Psoas muscle (tissue), 8 donors: ENCODE measurements around the gene GARIN3. TPM values are rescaled to one million over a fixed set of nuclear protein-coding genes. Genes with fewer than 3 reads are reported as not detected.

Source experiments
- ATAC-seq, 4 donors: fragments of 200-7000 bp; cut with Tn5 transposase; one replicate each; pipeline ENCODE4 v1.9.1; 2020; ENCODE audit warnings: moderate library complexity in 3 of 4, mild to moderate bottlenecking in 2 of 4
- DNase-seq, 2 donors: peaks; one replicate each; pipeline ENCODE4 v3.0.0-alpha.2; 2020
- H3K27ac ChIP-seq: fragments of 200-600 bp; one replicate; pipeline ENCODE4 v1.8.0; 2022
- H3K27me3 ChIP-seq, 3 donors: fragments of 200-600 bp in 1 of 3; one replicate each; pipeline versions ENCODE4 v1.6.1 to v1.8.0; 2013 to 2022; ENCODE audit warnings: low read length in 2 of 3, mild to moderate bottlenecking in 2 of 3, moderate library complexity in 1 of 3; ENCODE audit not compliant: insufficient read depth in 3 of 3
- H3K36me3 ChIP-seq, 2 donors: fragments of 200-600 bp in 1 of 2; one replicate each; pipeline versions ENCODE4 v1.6.1 to v1.8.0; 2013 to 2022; ENCODE audit warnings: low read depth in 1 of 2, mild to moderate bottlenecking in 1 of 2, moderate library complexity in 1 of 2; ENCODE audit not compliant: insufficient read depth in 1 of 2
- H3K4me1 ChIP-seq: fragments of 200-600 bp; one replicate; pipeline ENCODE4 v1.8.0; 2022
- H3K4me3 ChIP-seq: fragments of 200-600 bp; one replicate; pipeline ENCODE4 v1.8.0; 2022; ENCODE audit warnings: mild to moderate bottlenecking
- H3K9me3 ChIP-seq: fragments of 200-600 bp; one replicate; pipeline ENCODE4 v1.8.0; 2022
- CTCF ChIP-seq: fragments of 200-600 bp; IDR thresholded peaks from one replicate; pipeline ENCODE4 v1.8.0; 2022; ENCODE audit warnings: antibody characterized with exemption
- WGBS, 3 donors: extraction: QIAGEN DNeasy Blood & Tissue Kit; methylation state at CpG; one replicate each; pipeline versions ENCODE4 v1.1.6 to v1.1.7; 2013; 5-methylcytosine and 5-hydroxymethylcytosine counted together
- intact Hi-C, 2 donors: fragments of 100-400 bp; cut with DNase I; formaldehyde crosslinking; loops; one replicate each; pipeline versions ENCODE4 v1.11.0 to v1.14.2; 2022
- polyA plus RNA-seq, 3 donors: library from polyadenylated mRNA; stranded (reverse); fragments of 200-250 nt; gene quantifications; one replicate each; pipeline ENCODE4 v1.2.3, GENCODE V29; 2013
- total RNA-seq, 4 donors: library from RNA; stranded (reverse); fragmentation: NEBNext Ultra II Directional in 2 of 4; extraction: Animal tissue kit (Norgen Biotek cat#: 25700) in 2 of 4; gene quantifications; one replicate each; pipeline versions ENCODE4 v1.2.1 to v1.2.4, GENCODE V29; 2021 to 2023
- donor health status: healthy with polysubstance abuse.
- donor health status: DM: no; HTN: no; CAD: no; lungs with moderate emphysema.
- donor health status: Bipolar disorder and iron deficiency.
- donor health status: healthy.
- donor health status: DM: yes; HTN: yes; CAD: no.
- donor health status: DM: no; HTN: no; CAD: no.
- donor health status: DM: no; HTN: no; CAD: no.
- donor health status: DM: yes; HTN: yes; CAD: no.

Gene GARIN3
- total and polyA plus RNA-seq, 7 donors: not detected

GRCh38 chr5:157115012-157115411, 51.1 kb downstream of the GARIN3 start:
- H3K27ac ChIP-seq: no peak overlapping the region
- no peak for ATAC-seq
- intact Hi-C loops: no loop called here
- H3K9me3 ChIP-seq: no peaks in the 10 kb centered on the region
- no peaks in the 10 kb centered on the region for H3K36me3 ChIP-seq
- H3K4me3 ChIP-seq: no peak overlapping the region
- H3K4me1 ChIP-seq: no peaks in the 10 kb centered on the region
- no peak for TF ChIP-seq CTCF
- no peak for DNase-seq
- H3K27me3 ChIP-seq: no peaks in the 10 kb centered on the region

GRCh38 chr5:157113002-157113401, 53.1 kb downstream of the GARIN3 start:
- Histone ChIP-seq H3K36me3 (no peaks in the 10 kb centered on the region), H3K4me1 (no peaks in the 10 kb centered on the region), H3K27me3 (no peaks in the 10 kb centered on the region), H3K9me3 (no peaks in the 10 kb centered on the region), H3K27ac (no peak overlapping the region), H3K4me3 (no peak overlapping the region)
- ATAC-seq: peak in 2 of 4 donors; percentile 35
- DNase-seq: no peak
- WGBS, 3 donors: 22 to 28% (median 23%) methylated on average over 5 of the region's 5 CpGs
- intact Hi-C loops: no loop called here
- no peak for TF ChIP-seq CTCF

Other genes starting within 250 kb of the GARIN3 start
- under 1 TPM in 2 of 4 donors, not detected in 2; 0.16 to 0.21 TPM for gene TIMD4, start 203.0 kb downstream of the GARIN3 start, total RNA-seq
- under 1 TPM in 2 of 3 donors, not detected in 1; 0.03 to 0.08 TPM for gene TIMD4, start 203.0 kb downstream of the GARIN3 start, polyA plus RNA-seq
- under 1 TPM in 1 of 4 donors, not detected in 3; 0.77 TPM for gene HAVCR1, start 107.1 kb downstream of the GARIN3 start, total RNA-seq
- gene HAVCR1, start 107.1 kb downstream of the GARIN3 start, polyA plus RNA-seq: under 1 TPM in 1 of 3 donors, not detected in 2; 0.01 TPM
- gene HAVCR2, start 57.2 kb downstream of the GARIN3 start, total RNA-seq: 1 to 10 TPM; 1.3 to 3.5 (median 1.5) TPM
- 1 to 10 TPM in 1 of 3 donors, under 1 TPM in 2; 0.48 to 1.4 (median 0.90) TPM for gene HAVCR2, start 57.2 kb downstream of the GARIN3 start, polyA plus RNA-seq
- 10 to 100 TPM; 10.6 to 11.8 (median 11.3) TPM for gene MED7, start 23.4 kb downstream of the GARIN3 start, total RNA-seq
- 10 to 100 TPM; 12.9 to 17.5 (median 16.5) TPM for gene MED7, start 23.4 kb downstream of the GARIN3 start, polyA plus RNA-seq
- gene ITK, start 14.6 kb upstream of the GARIN3 start, total RNA-seq: 1 to 10 TPM in 1 of 4 donors, under 1 TPM in 3; 0.28 to 1.0 (median 0.33) TPM
- under 1 TPM; 0.04 to 0.18 (median 0.05) TPM for gene ITK, start 14.6 kb upstream of the GARIN3 start, polyA plus RNA-seq
- 1 to 10 TPM; 4.9 to 8.3 (median 6.4) TPM for gene CYFIP2, start 99.9 kb upstream of the GARIN3 start, total RNA-seq
- 1 to 10 TPM in 2 of 3 donors, under 1 TPM in 1; 0.61 to 4.8 (median 1.7) TPM for gene CYFIP2, start 99.9 kb upstream of the GARIN3 start, polyA plus RNA-seq